GM18519 (cell line): ENCODE measurements around the gene YPEL4.

Experiments used
- ATAC-seq: cut with Tn5 transposase; IDR thresholded peaks from one replicate; pipeline ENCODE4 v1.9.1; 2021; ENCODE audit warnings: mild to moderate bottlenecking, moderate library complexity; ENCODE audit not compliant: unreplicated experiment, low FRiP score

Gene YPEL4

GRCh38 chr11:57596266-57596885, 53.3 kb downstream of the YPEL4 start:
- no peak for ATAC-seq
